HL-60/S4 treated with retinoic acid at 250 ng/mL for 4 days and 3 days (cell line): ENCODE data around the gene SNTB2.

Experiments
- in situ Hi-C: fragments of 300-500 bp; cut with MboI; formaldehyde crosslinking; loops from 2 replicates; pipeline ENCODE4 v1.7.0; 2022; ENCODE audit warnings: low sequenced_read_pairs

SNTB2 gene

DNA sequence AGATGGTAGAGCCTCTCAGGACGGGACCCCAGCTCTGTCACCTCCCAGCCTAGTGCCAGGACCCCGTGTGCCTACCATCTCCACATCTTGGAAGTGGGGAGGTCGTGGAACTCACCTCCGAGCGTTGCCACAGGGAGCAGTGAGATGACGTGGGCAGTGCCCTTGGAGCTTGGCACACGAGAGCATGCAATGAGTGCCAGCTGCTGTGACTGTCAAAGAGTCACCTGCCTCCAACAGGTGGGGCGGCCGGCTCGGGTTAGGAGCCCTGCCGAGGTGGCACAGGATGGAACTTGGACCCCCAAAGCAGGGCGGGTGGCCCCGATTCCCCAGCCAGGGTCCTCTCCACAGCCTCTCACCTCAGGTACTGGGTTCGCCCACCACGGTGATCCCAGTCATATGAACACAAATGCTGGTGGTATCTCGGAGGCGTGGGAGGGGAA lies 129.7 kb downstream of the SNTB2 start:
- in situ Hi-C loops: no loop called here

- in situ Hi-C loops: no loop called here
These were observed 131.4 kb downstream of the SNTB2 start for GRCh38 chr16:69318177-69318910.

DNA sequence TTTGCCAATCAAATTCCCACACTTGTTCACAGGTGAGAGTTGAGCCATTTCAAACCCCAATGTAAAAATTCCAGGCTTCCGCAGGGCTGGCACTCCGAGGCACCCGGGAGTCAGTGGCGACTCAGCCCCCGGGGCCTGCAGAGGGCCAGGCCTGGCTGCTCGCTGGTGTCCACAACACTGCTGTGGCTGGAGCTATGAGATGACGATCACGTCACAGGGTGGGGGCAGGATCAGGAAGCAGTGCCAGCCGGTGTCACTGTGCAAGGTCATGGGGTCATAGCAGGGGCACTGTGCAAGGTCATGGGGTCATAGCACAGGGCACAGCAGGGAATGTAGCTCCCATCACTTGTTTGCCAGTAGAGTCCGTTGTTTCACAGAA lies 131.9 kb downstream of the SNTB2 start:
- in situ Hi-C loops: no loop called here

GRCh38 chr16:69319381-69319780 lies 132.4 kb downstream of the SNTB2 start:
- in situ Hi-C loops: no loop called here

- in situ Hi-C loops: no loop called here
These were observed 133.1 kb downstream of the SNTB2 start for GRCh38 chr16:69319826-69320739.

GRCh38 chr16:69320740-69321073 lies 133.7 kb downstream of the SNTB2 start:
- in situ Hi-C loops: no loop called here

DNA sequence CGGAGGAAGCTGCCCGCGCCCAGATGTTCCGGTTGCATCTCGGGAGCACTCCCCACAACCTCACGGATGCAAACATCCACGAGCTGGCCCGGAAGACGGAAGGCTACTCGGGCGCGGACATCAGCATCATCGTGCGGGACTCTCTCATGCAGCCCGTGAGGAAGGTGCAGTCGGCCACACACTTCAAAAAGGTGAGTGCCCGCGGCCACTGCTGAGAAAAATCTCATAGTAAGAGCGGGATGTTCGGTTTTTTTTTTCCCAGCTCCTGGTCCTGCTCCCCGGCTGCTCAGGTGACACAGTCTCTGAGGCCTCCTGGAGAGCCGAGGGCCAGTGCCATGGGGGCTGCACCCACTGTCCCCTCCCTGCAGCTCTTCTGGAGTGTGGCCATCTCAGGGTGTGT lies 134.1 kb downstream of the SNTB2 start:
- in situ Hi-C loops: no loop called here

- in situ Hi-C loops: no loop called here
These were observed 135.4 kb downstream of the SNTB2 start for GRCh38 chr16:69322343-69322742.

DNA sequence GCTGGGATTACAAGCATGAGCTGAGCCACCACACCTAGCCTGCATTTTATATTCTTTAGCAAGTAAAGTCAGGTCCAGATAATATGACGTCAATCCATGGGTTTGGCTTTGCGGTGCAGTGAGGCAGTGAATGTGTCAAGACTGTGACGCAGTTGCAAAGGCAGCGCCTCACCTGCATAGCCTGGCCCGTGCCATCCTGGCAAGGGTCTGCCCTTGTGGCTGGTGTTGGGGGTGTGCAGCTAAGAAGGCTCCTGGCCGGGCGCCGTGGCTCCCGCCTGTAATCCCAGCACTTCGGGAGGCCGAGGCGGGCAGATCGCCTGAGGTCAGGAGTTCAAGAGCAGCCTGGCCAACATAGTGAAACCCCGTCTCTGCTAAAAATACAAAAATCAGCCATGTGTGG lies 136.5 kb downstream of the SNTB2 start:
- in situ Hi-C loops: no loop called here

GRCh38 chr16:69324013-69324531 lies 137.1 kb downstream of the SNTB2 start:
- in situ Hi-C loops: no loop called here

DNA sequence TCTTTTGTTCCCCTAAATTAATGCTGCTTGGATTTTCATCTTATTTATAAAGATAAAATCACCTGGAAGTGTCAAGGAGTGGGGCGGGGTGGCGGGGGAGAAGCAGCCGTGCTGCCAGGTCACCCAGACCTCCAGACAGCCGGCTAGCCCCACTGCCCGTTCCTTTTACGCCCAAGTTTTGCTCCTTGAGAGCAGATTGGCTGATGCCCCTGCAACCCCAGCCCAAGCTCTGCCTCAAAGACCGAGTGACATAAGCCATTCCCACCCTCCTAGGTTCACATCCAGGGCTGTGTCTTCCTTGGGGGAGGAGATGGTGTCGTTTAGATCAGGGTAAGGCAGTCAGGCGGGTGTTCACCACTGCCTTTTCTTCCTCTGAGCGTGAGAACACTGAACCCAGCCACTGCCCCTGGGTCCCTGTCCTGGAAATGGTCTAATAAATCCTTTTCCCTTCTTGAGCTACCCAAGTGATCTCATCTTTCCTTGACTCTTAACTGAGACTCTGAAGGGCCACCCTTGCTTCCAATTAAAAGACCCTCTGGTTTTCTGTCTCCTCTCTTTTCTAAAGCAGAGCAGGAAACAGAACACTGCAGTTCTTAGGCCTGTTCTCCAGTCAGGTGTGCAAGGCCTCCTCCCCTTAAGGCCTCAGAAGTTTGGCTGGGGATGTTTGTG lies 137.8 kb downstream of the SNTB2 start:
- in situ Hi-C loops: no loop called here

DNA sequence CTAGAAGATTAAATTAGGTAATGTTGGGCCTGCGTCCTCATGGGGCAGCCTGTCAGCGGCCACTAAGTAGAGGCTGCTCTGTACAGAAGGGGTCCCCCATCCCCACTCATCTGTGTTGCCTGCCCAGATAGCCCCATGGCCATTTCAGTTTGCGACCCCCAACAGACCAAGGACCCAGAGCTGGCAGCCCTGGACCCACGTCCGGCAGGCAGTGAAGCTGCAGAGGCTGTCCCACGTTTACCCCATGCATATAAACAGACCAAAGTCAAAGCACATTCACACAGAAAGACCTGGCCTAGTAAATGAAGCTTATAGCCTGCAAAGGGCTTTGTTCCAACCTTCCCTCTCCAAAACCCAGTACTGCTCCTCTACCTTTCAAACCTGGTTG lies 138.8 kb downstream of the SNTB2 start:
- in situ Hi-C loops: no loop called here

DNA sequence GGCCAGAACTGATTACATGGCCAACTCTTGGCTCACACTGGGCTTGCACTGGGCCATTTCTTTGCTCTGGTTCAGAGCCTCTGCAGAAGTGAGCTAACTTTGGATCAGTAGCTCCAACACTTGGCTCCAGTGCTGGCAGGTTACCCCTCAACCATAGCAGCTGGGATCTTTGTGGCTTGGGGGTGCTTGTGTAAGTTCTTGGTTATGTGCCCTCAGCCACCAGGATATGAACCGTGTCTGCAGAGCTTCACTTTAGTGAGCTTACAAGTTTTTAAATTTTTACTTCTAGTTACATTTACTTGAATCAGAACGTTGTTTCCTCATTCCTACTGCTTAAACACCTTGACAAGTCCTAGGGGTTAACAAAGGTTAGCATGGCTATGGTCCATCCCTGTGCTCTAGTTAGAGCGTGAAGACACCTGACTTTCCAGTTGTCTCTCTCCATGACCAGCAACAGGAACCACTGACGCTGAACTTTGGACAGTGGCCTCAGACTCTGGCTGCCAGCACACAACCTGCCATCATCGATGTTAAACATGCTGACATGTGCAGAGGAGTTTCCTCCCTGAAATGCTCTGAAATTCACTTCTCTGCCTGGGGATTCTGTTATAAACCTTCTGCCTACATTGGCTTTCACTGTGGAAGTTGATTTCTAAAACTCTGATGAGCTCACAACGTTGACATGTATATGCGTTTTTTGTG lies 139.4 kb downstream of the SNTB2 start:
- in situ Hi-C loops: no loop called here

DNA sequence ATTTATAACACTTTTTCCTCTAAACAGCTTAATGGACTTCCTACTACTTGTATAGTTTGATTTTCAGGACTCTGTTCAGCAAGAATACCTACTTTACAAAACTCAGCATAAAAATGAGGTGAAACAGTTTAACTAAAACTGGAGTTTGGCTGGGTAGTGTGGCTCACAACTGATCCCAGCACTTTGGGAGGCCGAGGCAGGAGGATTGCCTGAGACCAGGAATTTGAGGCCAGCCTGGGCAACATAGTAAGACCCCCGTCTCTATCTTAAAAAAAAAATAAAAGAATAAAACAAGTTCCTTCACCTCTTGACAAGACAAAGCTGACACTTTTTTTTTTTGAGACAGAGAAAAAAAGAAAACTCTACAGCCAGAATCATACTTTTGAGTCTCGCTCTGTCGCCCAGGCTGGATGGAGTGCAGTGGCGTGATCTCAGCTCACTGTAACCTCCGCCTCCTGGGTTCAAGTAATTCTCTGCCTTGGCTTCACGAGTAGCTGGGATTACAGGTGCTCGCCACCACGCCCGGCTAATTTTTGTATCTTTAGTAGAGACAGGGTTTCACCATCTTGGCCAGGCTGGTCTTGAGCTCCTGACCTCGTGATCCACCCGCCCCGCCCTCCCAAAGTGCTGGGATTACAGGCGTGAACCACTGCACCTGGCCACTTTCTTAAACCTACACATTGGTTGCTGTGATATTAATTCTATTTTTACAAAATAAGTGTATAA lies 140.8 kb downstream of the SNTB2 start:
- in situ Hi-C loops: no loop called here

GRCh38 chr16:69328854-69329316 lies 141.9 kb downstream of the SNTB2 start:
- in situ Hi-C loops: no loop called here

DNA sequence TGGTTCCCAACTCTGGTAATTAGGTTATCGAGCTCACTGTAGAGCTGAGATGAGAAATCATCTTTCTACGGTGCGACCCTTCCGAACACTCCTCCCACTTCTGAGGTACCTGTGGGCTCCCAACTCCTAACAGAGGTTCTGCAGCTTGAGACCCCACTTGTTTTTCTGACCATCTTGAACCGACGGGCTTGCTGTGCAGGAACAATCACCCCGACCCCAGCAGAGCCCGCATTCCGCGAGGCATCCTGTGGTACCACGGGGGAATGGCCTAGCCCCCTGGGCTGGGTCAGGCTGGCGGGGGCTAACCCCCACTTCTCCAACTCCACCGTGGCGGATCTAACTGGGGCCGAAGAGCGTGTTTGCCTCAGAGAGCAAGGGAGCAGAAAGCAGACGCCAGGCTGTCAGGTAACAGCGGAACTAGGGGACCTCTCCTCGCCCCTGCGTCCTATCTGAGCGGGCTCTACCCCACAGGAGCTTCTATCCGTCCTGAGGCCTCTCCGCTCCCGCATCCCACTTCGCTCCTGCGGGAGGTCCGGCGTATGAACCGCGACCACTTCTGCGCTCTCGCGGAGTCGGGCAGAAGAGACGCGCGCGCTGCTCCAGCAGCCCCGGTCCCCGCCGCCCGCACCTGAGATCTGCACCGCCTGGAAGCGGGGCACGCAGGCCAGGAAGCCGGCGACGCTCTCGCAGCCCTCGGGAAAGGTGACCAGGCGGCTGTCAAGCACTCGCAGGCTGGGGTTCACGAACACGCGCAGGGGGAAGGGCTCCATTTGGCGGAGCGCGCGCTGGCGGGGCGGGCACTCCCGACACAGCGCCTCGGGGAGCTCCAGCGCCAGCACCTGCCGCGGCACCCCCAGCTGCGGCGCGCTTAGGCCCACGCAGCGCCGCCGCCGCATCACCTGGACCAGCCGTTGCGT lies 142.7 kb downstream of the SNTB2 start:
- in situ Hi-C loops: no loop called here

DNA sequence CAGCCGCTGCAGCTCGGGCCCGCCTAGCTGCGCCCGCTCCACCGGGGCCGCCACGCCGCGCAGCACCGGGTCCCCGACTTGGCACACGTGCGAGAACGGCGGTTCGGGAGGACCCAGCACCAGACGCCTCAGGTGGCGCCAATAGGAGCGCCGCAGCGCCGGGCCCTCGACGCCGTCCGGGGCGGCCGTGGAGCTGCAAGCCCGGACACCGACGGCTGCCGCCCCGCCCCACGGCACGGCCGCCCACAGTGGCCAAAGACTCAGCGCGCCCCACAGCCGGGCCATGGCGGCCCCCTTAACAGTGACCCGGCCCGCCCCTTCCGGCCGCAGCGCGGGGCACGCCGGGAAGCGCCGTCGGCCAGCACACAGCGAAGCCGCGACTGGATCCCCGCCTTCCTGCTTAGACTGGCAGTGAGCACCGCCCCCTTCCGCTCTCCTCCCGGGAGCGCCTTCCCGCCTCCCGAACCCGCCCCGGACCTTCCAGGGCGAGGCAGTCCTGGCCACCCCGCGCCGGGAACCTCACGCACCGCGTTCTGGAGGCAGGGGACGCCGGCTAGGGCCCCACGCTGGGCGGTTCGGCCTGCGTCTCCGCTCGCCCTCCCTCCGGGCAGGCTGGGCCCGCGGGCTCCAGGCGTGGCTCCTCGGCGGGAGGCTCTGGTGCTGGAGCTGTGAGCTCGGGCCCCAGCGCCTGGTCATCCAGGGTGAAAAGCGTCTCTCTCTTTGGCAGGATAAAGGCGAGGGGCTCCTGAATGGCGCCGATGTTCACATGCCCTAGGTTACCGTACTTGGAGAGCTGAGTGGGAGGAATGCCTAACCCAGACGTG lies 143.5 kb downstream of the SNTB2 start, which contains the start of gene PDF:
Gene PDF, minus strand, starts transcription at position 303 of the 824 bp plus-strand sequence. Its CDS starts 18 bp downstream, at position 285.
- in situ Hi-C loops: no loop called here

DNA sequence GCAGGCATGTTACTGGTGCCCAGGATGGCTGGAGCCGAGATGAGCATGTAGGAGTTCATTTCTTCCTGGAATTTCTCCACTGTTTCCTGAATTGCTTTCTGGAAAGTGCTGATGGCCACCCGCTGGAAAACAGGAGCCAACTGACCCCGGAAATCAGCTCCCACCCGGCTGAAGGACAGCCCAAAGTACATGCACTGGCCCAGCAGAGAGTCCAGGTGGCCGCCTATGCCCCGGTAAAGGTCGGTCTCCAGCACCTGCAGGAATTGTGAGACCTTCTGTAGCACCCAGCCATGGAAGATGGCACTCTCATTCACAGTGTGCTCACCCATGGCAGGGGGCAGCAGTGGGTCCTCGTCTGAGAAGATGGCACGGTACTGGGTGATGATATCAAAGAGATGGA lies 147.7 kb downstream of the SNTB2 start:
- in situ Hi-C loops: no loop called here
